Activated CD4-positive, alpha-beta T cell treated with anti-CD3 and anti-CD28 coated beads, Interleukin-2, amount 50 U/mL, for 4 hours (primary cell): ENCODE results near the gene PDCD1LG2.
"Not testable (repeated sequence)": the region's sequence is repeated elsewhere in the genome, so short reads cannot be mapped to it uniquely, and the experiment has no call there.

Experiments
- DNase-seq, 2 experiments: peaks; one replicate each; pipeline ENCODE4 v3.0.0-alpha.2; 2020

Gene PDCD1LG2

DNA sequence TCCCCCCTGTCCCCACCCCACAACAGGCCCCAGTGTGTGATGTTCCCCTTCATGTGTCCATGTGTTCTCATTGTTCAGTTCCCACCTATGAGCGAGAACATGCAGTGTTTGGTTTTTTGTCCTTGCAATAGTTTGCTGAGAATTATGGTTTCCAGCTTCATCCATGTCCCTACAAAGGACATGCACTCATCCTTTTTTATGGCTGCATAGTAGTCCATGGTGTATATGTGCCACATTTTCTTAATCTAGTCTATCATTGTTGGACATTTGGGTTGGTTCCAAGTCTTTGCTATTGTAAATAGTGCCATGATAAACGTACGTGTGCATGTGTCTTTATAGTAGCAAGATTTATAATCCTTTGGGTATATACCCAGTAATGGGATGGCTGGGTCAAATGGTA lies 15.6 kb upstream of the PDCD1LG2 start:
- not testable (repeated sequence) for DNase-seq

DNA sequence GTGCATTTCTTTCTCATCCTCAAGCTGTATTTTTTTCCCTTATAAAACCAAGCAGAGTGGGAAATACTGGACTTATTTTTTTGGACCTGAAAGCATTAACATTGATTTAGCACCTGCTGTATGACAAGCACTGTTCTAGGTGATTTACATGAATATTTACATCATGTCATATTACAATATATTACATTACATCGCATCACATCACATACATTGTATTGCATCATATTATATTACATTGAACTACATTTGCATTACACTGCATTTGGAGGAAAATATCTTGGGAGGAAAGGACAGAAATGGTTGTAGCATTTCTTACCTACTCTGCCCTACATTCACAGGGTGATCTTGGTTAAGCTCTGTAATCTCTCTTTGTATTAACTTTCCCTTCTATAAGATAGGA lies 11.2 kb upstream of the PDCD1LG2 start:
- no peak for DNase-seq

DNA sequence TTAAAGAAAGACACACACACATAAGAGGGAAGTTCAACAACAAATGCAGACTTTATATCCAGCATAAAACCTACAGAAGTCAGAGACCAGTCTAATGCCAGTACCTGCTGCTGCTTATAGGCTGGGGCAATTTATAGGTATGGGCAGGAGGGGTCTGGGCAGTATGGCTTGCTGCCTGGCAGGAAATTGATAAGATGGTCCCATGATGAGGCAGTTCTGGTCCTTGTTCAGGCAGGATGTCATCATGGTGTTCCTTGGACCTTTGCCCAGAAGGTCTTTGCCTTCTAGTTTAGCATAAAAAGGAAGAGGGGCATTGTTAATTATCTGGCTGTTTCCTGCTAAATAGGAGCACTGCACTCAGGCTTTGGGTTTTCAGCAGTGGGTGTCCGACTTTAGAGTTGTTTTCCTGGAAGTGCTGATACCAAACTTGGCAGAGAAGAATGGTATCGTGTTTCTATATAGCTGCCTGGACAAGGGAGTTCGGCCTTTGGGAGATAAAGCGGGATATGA lies 10.4 kb upstream of the PDCD1LG2 start:
- DNase-seq: no peak

DNA sequence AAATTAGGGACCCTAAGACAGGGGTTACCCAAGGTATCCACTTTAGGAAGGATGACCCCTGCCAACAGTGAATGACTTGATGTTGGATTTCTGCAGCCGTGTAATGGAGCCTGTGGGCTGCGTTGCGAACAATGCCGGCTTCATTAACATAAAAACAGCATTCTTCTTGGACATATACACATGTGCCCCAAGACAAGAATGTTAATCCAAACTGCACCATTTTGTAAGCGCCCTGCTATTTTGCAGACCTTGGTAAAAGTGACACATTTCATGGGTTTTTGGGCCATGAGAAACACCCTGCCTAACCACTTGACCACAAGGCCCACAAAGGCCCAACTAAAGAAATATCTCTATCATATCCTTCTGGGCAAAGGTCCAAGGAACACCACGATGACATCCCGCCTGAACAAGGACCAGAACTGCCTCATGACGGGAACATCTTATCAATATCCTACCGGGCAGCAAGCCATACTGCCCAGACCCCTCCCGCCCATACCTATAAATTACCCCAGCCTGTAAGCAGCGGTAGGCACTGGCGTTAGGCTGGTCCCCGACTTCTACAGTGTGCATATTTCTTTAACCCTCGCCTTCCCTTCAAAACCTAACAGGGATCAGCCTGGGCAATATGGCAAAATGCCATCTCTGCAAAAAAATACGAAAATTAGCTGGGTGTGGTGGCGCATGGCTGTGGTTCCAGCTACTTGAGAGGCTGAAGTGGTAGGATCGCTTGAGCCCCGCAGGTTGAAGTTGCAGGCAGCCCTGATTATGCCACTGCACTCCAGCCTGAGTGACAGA lies 9.7 kb upstream of the PDCD1LG2 start:
- DNase-seq: no peak

DNA sequence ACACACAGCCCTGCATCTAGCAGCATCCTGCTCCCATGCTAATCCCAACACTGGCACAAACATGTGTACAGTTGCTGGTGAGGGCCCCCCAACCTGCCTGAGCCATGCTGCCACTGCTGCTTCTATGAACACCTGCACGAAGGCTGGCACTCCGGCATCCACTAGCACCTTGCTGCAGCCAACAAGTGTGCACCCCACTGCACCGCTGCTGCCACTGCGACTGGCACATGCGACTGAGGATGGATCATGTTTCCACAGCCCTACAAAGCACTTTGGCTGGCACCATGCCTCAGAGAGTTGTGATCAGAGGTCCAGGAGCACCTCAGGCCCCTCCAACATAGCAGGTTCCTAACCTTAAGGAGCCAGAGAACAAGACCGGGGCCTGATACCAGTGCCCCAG lies 7.8 kb upstream of the PDCD1LG2 start:
- DNase-seq: no peak

DNA sequence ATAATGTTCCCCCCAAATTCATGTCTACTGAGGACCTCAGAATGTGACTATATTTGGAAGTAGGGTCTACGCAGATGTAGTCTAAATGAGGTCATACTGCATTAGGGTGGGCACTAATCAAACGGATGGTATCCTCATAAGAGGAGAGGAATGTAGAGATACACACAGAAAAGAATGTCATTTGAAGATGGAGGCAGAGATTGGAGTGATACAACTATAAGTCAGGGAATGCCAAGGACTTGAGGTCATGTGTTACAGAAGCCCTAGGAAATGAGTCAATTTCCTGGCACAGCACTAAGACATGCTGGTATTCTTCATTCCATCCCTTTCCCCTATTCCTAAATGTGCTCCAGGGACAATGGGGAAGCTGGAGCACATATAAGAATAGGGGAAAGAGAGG lies 758 bp upstream of the PDCD1LG2 start:
- DNase-seq: no peak

DNA sequence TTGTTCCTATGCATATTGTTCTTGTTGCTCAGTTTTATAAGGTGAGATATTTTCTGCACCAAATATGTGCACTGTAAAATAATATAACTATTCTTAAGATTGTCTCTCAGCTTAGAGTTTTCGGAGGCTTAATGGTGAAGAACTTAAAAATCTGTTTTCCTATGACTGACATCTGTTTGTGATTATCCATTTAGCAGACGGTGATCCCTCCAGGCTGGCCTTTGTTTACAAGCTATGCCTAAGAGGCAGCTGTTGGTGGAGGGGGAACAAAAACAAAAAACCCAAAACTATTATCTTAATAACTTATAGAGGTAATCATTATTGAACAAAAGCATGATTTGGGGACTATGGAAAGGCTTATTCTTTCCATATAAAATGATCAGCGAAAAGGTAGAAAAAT lies 658 bp downstream of the PDCD1LG2 start:
- DNase-seq: no peak

DNA sequence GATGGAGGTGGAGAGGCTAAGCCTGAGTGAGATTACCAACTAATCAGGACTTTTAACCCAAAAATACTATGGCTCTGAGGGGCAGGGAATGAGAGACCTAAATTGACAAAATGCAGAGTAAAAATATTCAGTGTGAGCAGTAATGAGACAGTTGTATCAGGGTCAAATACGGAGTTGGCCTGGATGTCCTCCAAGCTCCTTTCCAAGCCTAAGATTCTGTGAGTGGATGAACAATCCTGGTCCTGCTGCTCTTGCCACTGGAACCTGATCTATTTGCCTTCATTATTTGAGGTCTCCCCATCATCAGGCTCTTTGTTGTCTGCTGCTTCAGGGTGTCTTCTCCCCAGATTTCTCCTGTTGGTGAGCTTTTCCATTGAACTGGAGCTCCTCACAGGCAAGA lies 1.1 kb downstream of the PDCD1LG2 start:
- DNase-seq: no peak

DNA sequence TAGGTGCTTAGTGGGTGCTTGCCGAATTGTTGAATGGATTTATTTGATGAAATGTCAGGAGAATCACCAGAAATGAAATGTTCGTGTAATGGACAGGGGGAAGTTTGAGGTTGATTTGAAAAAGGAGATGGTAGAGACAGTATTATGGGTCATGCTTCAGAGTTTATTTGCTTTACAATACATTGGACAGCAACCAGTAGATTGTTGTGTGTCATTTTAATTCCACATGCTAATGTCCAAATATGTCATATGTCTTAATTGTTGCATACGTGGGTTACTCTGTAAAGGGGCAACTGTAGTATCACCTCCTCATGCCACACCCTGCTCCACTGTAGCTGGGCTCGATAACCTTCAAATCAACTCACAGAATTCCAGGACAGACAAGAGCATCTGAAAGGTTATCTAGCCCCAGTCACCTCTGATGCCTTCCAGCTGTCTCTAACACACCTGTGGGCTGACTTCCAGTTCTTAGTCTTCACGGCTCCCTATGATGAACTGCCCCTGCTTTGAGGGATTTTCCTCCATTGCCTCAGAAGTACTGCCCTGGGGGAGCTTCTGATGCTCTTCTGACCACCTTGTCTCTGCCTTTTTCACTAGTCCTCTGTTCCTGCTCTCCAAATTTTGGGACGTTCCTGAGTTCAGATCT lies 1.7 kb downstream of the PDCD1LG2 start:
- DNase-seq: no peak

DNA sequence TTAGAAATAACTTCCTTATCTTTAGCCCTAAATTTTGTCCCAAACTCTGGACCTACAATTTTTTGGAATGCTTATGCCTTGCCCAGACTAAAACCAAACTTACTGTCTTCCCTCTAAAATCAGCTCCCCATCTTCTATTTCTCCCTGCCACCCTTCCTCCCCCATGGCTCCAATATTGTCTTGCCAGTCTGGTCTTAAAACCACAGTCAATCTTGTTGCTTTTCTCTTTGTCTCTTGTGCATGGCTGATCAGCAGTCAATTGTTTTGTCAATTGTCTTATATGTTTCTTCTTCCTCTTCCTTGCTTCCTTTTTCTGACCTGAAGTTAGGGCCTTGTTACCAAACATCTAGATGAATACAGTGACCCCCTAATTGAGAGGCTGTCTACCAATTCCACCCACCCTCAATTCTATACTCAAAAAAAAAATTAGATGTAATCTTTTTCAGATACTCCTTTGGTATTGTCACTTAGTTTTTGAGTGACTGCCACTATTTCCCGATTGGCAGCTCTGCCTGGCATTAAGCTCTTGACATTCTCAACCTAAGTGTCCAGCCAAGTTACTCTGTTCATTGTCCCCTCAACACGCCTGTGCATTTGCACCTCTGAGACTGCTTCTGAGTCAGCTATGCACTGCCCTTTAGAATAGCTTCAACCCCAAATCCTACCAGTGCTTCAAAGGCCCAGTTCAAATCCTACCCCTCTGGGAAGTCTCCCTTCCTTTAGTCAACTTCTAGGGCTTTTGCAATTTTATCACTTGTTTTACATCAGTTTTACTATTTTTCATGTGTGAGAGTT lies 2.5 kb downstream of the PDCD1LG2 start:
- no peak for DNase-seq

DNA sequence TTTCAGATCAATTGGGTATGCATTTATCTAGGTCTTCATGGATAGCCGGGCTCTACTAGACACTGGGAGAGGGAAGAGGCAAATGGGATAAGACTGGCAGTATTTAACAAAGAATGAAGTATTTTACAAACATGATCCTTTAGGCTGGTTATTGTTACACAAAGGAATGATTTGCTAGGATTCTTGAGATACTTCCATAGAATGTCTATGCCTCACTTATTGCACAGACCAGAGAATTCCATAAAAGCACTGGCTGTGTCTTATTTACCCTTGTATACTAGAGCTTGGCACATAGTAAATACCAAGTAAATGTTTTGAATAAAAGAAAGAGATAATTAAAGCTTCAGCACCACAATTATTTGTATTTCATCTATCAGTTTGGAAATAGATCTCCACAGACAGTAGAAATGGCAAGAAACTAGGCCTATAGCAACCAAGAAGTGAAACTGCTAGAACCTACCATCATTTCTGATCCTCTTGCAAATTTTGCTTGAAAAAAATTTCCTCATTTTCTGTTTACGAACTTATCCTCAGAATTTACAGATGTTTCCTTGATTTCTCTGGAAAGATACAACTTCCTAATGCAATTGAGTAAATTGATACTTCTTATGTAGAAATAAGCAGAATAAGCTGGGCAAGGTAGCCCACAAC lies 3.8 kb downstream of the PDCD1LG2 start:
- DNase-seq: no peak

DNA sequence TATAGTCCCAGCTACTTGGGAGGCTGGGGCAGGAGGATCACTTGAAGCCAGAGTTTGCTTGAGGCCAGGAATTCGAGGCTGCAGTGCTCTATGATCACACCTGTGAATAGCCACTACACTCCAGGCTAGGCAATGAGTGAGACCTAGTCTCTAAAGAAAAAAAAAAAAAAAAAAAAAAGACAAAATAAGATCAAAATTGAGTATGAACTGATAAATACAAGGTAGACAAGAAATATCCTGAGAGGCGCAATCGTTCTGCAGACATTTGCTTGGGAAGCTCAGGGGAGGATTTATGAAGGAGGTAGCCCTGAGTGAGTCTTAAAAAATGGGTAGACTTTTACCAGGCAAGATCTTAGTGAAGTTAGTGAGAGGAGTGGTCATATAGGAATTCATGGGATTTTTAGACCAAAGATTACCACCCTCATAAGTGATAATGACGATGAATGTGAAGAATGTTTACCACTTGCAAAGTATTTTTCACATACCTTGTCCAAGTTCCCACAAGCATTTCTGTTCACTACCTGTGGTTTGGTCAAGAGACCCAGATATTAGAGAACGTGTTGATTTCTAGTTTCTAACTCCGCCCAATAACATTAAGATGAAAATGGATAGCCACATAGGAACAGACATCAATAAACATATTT lies 4.4 kb downstream of the PDCD1LG2 start:
- no peak for DNase-seq

DNA sequence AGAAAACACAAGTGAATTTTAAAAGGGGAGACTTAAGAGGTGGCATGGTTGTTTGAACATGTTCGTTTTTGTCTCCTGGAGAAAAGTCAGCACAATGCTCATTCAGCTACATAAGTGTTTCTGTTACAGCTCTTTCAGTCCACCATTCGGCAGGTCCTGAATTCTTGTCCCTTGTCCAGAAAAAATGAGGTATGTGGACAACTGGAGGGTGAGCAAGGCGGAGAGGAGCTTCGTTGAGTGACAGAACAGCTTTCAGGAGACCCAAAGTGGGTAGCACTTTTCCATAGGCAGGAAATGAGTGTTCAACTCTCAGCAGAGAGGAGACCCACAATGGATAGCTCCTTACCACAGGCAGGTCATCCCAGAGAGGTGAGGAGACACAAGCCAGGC lies 4.9 kb downstream of the PDCD1LG2 start:
- no peak for DNase-seq

DNA sequence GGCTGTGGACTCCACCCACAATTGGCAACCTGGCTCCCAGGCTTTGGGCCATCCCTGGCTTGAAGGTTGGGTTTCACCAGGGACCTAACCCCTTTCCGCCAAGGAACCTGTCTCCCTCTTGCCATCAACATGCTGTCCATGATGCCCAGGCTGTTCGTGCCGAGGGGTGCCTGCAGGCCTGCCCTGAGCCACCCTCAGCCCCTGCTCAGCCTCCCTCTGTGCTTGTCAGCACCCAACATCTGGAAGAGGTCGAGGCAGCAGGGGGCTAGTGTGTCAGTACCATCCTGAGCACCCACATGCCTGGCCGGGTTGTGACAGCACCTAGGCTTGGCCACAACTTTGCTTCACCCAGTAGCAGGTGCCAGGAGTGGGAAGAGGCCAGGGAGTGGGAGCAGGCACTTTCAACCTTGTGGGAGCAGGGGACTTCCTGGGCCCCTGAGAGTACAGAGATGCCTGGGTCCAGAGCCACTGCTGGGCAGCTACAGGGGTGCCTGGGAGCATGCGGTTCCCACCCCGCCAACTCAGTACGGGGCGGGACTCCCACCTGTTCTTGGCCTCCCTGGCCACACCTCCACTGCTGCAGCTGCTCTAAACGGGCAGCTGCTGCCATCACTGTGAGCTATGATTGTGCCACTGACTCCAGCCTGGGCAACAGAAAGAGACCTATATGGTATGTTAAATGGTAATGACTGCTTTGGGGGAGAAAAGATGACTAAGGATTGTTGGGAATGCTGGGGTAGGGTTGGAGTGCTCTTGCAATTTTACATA lies 6.3 kb downstream of the PDCD1LG2 start:
- DNase-seq: no peak

DNA sequence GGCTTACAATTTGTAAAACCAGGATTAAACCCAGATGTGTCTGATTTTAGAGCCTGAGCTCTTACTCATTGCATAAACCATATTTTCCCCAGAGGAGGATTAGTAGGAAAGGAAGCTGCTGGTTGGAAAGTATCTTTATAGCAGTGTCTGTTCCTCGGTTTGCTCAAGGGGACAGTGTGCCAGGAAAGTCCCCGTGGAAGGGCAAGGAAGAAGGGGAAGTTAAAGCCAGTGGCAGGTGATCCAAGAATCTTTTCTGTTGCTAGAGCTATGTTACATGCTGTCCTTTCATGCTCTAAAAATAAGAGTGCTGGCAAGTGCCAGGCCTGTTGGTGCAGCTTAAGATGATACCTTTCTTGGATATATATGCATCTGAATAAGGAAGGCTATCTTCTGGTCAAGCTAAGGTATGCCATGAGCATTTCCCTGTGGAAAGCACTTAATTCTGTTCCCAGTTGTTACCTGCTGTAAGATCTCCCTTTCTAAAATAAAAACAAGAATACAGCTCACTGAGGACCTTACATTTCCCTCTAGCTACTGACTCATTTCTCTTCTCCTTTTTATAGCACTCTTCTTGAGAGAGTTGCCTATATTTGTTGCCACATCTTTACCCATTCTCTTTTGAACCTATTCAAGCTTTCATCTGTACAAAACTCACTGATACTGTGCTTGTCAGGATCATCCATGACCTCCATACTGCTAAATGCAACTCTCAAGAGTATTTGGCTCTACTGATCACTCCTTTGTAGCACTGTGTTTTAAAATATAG lies 8.0 kb downstream of the PDCD1LG2 start:
- DNase-seq: no peak

DNA sequence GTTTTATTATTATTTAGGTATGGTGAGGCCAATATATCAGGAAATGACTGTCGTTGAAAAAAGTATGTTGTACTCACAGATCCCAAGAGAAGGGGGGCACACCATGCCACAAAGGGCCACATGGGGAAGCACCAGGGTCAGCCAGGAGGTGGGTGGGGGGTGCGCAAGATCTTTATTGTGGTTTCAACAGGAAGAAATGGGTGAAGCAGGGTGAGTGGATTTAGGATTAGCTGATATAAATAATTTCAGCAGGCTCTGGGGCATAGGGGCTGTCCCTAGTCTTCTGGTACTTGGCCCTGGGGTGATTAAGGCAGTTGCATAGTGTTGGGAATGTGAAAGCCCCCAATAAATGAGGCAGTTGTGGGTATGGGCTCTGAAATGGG lies 8.6 kb downstream of the PDCD1LG2 start:
- no peak for DNase-seq

DNA sequence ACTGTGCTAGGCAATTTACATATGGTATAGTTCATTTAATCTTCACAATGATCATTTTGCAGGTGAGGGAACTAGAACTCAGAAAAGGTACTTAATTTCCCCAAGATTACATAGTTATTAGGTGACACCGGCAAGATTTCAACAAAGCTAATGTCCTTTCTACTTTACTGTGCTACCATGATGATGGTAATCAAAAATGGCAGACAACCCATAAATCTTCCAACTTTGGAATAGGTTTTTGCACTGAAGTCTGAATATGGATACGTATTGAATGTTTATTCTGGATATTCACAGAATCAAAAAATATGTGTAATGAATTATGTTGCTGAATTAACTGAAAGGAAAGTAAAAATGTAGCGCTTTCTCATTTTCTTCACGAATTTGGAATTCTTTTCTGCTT lies 13.8 kb downstream of the PDCD1LG2 start:
- no peak for DNase-seq

DNA sequence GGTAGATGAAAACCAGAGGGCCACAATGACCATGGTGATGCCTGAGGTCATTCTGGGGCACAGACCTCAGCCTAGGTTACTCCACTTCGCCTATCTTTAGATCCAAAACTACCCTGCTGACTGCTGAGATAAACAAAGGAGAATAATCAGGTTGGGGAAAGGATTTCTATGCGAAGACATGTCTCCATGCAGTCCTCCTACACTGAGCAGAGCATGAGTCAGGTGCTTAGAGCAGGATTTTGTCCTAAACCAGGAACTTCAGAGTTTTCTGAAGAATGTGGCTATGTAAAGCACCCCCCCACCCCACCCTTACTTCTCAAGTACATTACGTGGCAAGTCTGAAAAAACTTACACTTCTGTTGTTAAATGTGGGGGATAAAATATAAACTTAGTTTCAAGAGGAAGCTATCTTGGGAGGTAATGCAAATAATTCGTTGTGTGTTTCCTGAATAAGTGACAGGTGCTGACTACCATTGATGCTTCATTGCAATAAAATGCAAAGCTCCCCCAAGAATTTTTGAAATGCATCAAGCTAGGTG lies 19.4 kb downstream of the PDCD1LG2 start:
- DNase-seq: no peak

DNA sequence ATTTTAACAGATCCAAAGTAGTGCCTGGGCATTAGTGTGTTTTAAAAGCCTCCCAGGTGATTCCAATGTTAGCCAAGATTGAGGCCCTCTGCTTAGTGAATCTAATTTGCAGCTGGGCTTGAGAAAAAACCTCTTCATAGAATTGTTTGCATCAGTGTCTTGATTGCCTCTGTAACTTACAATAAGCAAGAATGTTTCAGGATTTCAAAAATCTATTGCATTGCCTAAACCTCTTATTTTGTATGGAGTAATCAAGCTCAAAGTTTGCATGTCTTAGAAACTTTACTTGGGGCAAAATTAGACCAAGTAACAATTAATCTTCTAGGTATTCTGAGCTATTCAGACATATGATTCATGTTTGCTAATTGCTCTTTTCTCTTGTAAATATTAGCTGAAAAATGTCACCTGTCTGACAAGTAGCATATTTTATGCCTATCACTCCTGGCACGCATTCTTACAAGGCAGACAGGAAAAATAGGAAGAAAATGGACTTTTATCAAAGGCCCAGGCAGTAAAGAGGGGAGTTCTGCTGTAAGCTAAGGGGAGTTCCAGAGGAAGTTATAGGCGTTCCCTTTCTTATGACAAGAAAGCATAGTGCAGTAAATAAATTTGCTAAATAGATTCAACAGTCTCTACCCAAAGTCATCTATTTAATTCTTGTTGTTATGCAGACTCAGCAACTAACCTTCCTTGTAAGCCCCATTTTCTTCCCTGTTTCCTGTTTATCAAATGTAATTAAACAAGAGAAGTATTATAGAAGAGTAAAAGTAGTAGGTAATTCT lies 21.0 kb downstream of the PDCD1LG2 start:
- no peak for DNase-seq

DNA sequence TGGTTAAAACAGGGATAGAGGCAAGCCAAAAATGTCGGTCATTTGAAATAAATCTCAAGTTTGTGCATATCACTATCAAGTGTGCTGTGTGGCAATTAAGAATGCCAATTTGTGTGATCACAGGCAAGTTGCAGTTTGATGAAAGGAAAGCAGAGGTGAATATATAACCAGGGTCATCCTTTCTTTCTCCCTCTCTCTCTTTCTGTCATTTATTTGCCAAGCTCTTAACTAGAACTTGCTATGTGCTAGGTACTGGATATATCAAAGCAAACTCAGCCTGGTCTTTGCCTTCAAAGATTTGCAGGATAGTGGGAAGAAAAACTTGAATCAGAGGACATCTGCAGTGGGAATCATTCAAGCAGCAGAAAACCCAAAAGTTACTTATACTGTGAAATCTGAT lies 22.0 kb downstream of the PDCD1LG2 start:
- no peak for DNase-seq
